GM12872 (cell line): ENCODE measurements around the gene PRM1.

Experiments used
- CTCF ChIP-seq: IDR thresholded peaks from 3 replicates; pipeline ENCODE4 v1.5.1; 2011; ENCODE audit warnings: low read depth, mild to moderate bottlenecking, low read length, moderate library complexity; ENCODE audit not compliant: insufficient read depth

PRM1 gene

GRCh38 chr16:11251525-11252481 is 29.3 kb downstream of the PRM1 start:
- TF ChIP-seq CTCF: no peak

DNA sequence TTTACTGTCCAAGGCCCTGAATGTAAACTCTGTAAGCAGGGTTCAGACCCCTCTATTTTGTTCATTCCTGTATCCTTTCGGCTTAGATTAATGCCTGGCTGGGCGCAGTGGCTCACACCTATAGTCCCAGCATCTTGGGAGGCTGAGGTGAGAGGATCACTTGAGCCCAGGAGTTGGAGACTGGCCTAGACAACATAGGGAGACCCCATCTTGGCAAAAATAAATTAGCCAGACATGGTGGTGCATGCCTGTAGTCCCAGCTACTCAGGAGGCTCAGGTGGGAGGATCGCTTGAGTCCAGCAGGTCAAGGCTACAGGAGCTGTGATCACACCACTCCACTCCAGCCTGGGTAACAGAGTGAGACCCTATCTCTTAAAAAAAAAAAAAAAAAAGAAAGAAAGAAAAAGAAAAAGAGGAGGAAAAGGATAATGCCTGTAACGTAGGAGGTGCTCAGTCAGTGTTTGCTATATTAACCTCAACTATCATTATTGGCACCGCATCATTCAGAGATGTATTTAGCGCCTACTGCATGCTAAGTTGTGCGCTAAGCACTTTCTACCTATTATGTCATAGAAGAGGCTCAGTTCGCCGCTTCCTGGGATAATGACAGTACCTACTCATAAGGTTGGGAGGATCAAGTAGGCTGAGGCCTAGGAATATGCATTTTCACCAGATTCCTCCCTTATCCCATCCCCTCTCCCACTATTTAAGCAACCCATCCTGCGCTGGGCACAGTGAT is 30.2 kb downstream of the PRM1 start:
- no peak for TF ChIP-seq CTCF

GRCh38 chr16:11250091-11250785 is 30.9 kb downstream of the PRM1 start:
- TF ChIP-seq CTCF: no peak

GRCh38 chr16:11249233-11250061 is 31.7 kb downstream of the PRM1 start:
- TF ChIP-seq CTCF: no peak

- TF ChIP-seq CTCF: no peak
These were observed 33.0 kb downstream of the PRM1 start for GRCh38 chr16:11248133-11248532.

- no peak for TF ChIP-seq CTCF
These were observed 35.1 kb downstream of the PRM1 start for GRCh38 chr16:11245988-11246387.
